ENCODE measurements around the gene CCDC39. TPM values are rescaled to one million over a fixed set of nuclear protein-coding genes. Genes with fewer than 3 reads are reported as not detected.
A peak's percentile ranks its signal among the peaks of the same experiment; 100 is the strongest.

Gene CCDC39
- 0.46 TPM for total RNA-seq (ENCODE audit: unreplicated experiment)
- long read RNA-seq: 0 reads

DNA sequence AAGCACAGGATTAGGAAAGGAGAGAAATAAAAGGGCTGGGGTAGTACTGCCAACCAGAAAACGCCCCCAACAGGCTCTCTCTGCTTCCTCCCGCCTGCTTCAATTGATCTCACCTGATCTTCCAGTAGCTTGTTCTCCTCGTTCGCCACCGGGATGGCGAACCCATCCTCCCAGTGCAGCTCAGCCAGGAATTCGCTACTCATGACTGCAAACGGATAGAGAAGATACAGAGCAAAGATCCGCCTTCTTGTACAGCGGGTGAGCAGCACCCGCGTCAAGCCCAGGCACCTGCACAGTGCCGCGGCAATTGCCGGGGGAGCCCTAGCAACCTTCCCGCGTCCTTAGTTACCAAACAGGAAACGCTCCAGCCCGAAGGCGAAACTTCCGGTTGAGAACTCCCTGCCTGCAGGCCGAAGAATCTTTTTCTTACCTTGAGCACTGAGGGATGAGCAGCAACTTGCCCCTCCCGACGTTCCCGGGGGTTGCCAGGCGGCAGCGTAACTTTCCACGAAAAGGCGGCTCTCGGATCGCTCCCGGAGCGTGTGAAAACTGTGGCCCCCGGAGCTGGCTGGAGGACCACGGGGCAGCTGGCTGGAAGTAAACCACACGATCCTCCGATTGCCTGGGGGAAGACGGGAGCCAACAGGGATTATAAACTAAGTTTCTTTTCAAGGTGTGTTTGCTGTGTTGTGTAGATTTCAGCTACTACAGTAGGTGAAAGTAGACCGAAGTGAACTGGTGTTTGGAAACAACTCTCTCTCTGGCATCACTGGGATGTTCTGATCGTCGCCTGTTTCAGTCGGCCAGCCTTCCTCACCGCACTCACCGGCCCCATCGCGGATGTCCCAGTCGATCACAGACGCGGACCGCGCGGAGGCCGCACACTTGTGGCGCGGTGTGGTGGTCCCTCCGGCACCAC is at the start of gene CCDC39:
Gene CCDC39 (minus strand): TSS at position 312 of the 919 bp plus-strand sequence. CDS start 109 bp downstream, at position 203.
- no peaks in the 10 kb centered on the region for H3K36me3 Mint-ChIP-seq (ENCODE audit: low read depth, unreplicated experiment)
- TF ChIP-seq, protein P1, sequence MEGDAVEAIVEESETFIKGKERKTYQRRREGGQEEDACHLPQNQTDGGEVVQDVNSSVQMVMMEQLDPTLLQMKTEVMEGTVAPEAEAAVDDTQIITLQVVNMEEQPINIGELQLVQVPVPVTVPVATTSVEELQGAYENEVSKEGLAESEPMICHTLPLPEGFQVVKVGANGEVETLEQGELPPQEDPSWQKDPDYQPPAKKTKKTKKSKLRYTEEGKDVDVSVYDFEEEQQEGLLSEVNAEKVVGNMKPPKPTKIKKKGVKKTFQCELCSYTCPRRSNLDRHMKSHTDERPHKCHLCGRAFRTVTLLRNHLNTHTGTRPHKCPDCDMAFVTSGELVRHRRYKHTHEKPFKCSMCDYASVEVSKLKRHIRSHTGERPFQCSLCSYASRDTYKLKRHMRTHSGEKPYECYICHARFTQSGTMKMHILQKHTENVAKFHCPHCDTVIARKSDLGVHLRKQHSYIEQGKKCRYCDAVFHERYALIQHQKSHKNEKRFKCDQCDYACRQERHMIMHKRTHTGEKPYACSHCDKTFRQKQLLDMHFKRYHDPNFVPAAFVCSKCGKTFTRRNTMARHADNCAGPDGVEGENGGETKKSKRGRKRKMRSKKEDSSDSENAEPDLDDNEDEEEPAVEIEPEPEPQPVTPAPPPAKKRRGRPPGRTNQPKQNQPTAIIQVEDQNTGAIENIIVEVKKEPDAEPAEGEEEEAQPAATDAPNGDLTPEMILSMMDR (IDR thresholded peaks at IDR 0.05; ENCODE audit: unreplicated experiment): no peak
- peaks cover 5% of the 10 kb centered on the region for H3K27me3 Mint-ChIP-seq (ENCODE audit: unreplicated experiment)
- H3K4me1 Mint-ChIP-seq (ENCODE audit: unreplicated experiment): peaks cover 4% of the 10 kb centered on the region
- H3K9me3 Mint-ChIP-seq (ENCODE audit: unreplicated experiment): no peaks in the 10 kb centered on the region
- peak within 1 kb of the TSS; percentile 94 for H3K27ac Mint-ChIP-seq (ENCODE audit: unreplicated experiment)
- peak; percentile 83 for DNase-seq (ENCODE audit: low spot score)
- peak within 1 kb of the TSS; percentile 96 for H3K4me3 Mint-ChIP-seq (ENCODE audit: unreplicated experiment)

- no peaks in the 10 kb centered on the region for H3K4me1 Mint-ChIP-seq (ENCODE audit: unreplicated experiment)
- TF ChIP-seq, protein P1 (IDR thresholded peaks at IDR 0.05; ENCODE audit: unreplicated experiment): no peak
These were observed 40.7 kb upstream of the CCDC39 start for GRCh38 chr3:180720012-180720411.

GRCh38 chr3:180707896-180708295 is 28.6 kb upstream of the CCDC39 start:
- H3K4me1 Mint-ChIP-seq (ENCODE audit: unreplicated experiment): peaks cover 13% of the 10 kb centered on the region
- H3K36me3 Mint-ChIP-seq (ENCODE audit: low read depth, unreplicated experiment): no peaks in the 10 kb centered on the region
- H3K9me3 Mint-ChIP-seq (ENCODE audit: unreplicated experiment): no peaks in the 10 kb centered on the region
- H3K27me3 Mint-ChIP-seq (ENCODE audit: unreplicated experiment): no peaks in the 10 kb centered on the region
- no peak for DNase-seq (ENCODE audit: low spot score)
- TF ChIP-seq, protein P1 (IDR thresholded peaks at IDR 0.05; ENCODE audit: unreplicated experiment): no peak
- H3K27ac Mint-ChIP-seq (ENCODE audit: unreplicated experiment): no peak overlapping the region
- no peak overlapping the region for H3K4me3 Mint-ChIP-seq (ENCODE audit: unreplicated experiment)

More at GRCh38 chr3:180720012-180720411, 40.7 kb upstream of the CCDC39 start:
- no peak for DNase-seq (ENCODE audit: low spot score)
- Mint-ChIP-seq H3K9me3 (ENCODE audit: unreplicated experiment) (no peaks in the 10 kb centered on the region), H3K27me3 (ENCODE audit: unreplicated experiment) (no peaks in the 10 kb centered on the region), H3K27ac (ENCODE audit: unreplicated experiment) (no peak overlapping the region), H3K4me3 (ENCODE audit: unreplicated experiment) (no peak overlapping the region), H3K36me3 (ENCODE audit: low read depth, unreplicated experiment) (no peaks in the 10 kb centered on the region)

- TF ChIP-seq, protein P1 (IDR thresholded peaks at IDR 0.05; ENCODE audit: unreplicated experiment): no peak
- peak; percentile 31 for DNase-seq (ENCODE audit: low spot score)
- H3K4me3 Mint-ChIP-seq (ENCODE audit: unreplicated experiment): no peak overlapping the region
- H3K36me3 Mint-ChIP-seq (ENCODE audit: low read depth, unreplicated experiment): peaks cover 3% of the 10 kb centered on the region
- peak overlapping the region; percentile 98 for H3K27ac Mint-ChIP-seq (ENCODE audit: unreplicated experiment)
- no peaks in the 10 kb centered on the region for H3K27me3 Mint-ChIP-seq (ENCODE audit: unreplicated experiment)
- H3K9me3 Mint-ChIP-seq (ENCODE audit: unreplicated experiment): no peaks in the 10 kb centered on the region
- H3K4me1 Mint-ChIP-seq (ENCODE audit: unreplicated experiment): peaks cover 13% of the 10 kb centered on the region
These were observed 26.3 kb upstream of the CCDC39 start for GRCh38 chr3:180705619-180706018.

GRCh38 chr3:180704532-180704931 is 25.2 kb upstream of the CCDC39 start:
- Mint-ChIP-seq H3K4me3 (ENCODE audit: unreplicated experiment) (no peak overlapping the region), H3K4me1 (ENCODE audit: unreplicated experiment) (peaks cover 13% of the 10 kb centered on the region), H3K9me3 (ENCODE audit: unreplicated experiment) (no peaks in the 10 kb centered on the region), H3K27me3 (ENCODE audit: unreplicated experiment) (no peaks in the 10 kb centered on the region), H3K27ac (ENCODE audit: unreplicated experiment) (no peak overlapping the region), H3K36me3 (ENCODE audit: low read depth, unreplicated experiment) (peaks cover 3% of the 10 kb centered on the region)
- no peak for DNase-seq (ENCODE audit: low spot score)
- TF ChIP-seq, protein P1 (IDR thresholded peaks at IDR 0.05; ENCODE audit: unreplicated experiment): no peak

Data from endothelial cell (in vitro differentiated cells).